Measurements from ENCODE around the gene FAM76A.
"Not testable (repeated sequence)": the region's sequence is repeated elsewhere in the genome, so short reads cannot be mapped to it uniquely, and the experiment has no call there.

The FAM76A gene

DNA sequence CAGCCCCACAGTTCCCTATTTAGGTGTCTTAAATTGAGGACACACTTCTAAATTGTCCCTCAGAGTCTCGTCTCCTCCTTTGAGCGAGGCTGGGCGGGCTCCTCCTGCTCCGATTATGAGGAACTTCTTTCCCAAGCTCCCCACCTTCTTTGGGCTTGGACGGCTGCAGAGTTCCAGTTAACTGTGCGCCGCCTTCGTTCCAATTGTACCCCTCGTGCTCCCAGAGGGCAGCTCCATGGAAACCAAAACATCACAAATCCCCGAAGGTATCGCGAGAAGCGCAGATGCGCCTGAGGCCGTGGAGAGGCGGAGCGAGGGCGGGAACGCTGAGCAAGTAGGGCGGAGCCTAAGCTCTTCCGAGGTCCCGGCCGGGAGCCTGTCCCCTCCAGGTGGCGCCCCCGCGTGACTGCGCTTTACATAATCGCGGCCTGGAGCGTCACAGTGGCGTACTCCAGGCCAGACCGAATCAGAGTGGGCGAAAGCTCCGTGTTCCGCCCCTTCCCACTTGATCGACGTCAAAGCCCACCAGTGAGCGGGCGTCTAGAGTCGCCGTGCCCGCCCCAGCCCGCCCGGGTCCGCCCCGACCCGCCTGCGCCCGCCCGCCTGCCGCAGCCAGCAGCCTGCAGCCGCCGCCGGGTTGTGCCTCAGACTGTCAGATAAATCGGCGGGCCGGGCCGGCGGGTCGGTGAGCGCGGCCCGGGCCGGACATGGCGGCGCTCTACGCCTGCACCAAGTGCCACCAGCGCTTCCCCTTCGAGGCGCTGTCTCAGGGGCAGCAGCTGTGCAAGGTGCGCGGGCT lies at the start of gene FAM76A:
TSS of gene FAM76A (plus strand) at position 588 of the 799 bp plus-strand sequence. CDS start at position 708, 120 bp downstream.
- peak; percentile 99 for DNase-seq (ENCODE audit: low read depth in 3 of 3)

DNA sequence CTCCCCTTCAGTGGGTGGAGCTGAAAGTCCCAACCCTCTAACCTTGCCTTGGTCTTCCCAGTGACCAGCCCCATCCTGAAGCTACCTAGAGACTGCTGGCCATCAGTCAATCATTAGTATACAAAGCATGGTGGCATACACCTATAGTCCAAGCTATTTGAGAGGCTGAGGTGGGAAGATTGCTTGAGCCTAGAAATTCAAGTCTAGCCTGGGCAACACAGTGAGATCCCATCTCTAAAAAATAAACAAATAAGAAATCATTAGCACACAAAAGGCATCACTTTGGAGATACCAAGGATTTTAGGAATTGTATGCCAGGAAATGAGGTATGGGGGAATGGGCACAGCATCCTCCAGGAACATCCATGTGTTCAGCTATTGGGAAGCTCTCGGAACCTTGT lies 49.4 kb upstream of the FAM76A start:
- no peak for DNase-seq (ENCODE audit: low read depth in 3 of 3)

- DNase-seq (ENCODE audit: low read depth in 3 of 3): no peak
These were observed 47.0 kb upstream of the FAM76A start for GRCh38 chr1:27678747-27679146.

DNA sequence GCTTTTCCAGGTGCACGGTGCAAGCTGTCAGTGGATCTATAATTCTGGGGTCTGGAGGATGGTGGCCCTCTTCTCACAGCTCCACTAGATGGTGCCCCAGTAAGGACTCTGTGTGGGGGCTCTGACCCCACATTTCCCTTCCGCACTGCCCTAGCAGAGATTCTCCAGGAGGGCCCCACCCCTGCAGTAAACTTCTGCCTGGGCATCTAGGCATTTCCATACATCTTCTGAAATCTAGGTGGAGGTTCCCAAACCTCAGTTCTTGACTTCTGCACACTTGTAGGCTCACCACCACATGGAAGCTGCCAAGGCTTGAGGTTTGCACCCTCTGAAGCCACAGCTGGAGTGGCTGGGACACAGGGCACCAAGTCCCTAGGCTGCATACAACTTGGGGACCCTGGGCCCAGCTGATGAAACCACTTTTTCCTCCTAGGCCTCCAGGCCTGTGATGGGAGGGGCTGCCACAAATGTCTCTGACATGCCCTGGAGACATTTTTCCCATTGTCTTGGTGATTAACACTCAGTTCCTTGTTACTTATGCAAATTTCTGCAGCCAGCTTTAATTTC lies 45.5 kb upstream of the FAM76A start:
- not testable (repeated sequence) for DNase-seq (ENCODE audit: low read depth in 3 of 3)

DNA sequence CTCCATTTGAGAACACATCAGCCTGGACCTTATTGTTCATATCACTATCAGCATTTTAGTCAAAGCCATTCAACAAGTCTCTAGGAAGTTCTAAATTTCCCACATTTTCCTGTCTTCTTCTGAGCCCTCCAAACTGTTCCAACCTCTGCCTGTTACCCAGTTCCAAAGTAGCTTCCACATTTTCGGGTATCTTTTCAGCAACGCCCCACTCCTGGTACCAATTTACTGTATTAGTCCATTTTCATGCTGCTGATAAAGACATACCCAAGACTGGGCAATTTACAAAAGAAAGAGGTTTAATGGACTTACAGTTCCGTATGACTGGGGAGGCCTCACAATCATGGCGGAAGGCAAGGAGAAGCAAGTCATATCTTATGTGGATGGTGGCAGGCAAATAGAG lies 44.2 kb upstream of the FAM76A start:
- DNase-seq (ENCODE audit: low read depth in 3 of 3): not testable (repeated sequence)

DNA sequence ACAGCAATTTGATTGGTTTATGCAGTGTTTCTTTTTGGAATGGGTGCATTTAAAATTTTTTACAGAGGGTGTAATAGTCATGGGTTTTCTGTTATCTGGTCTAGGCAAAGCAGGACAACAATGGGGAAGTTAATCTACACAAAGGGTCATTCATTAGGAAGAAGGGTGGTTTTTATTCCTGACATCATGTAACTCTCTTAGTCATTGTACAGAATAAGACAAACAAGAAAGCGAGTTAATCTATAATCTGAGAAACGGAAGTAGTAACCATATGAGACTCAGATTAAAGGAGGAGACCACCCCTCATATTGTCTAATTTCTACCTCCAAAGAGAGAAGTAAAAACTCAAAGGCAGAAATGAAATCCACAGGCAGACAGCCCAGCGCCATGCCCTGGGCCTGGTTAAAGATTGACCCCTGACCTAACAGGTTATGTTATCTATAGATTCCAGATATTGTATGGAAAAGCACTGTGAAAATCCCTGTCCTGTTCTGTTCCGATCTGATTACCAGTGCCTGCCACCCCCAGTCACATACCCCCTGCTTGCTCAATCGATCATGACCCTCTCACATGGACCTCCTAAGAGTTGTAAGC lies 43.3 kb upstream of the FAM76A start:
- no peak for DNase-seq (ENCODE audit: low read depth in 3 of 3)

- no peak for DNase-seq (ENCODE audit: low read depth in 3 of 3)
These were observed 41.6 kb upstream of the FAM76A start for GRCh38 chr1:27684176-27684575.

- DNase-seq (ENCODE audit: low read depth in 3 of 3): no peak
These were observed 39.4 kb upstream of the FAM76A start for GRCh38 chr1:27686223-27686990.

- DNase-seq (ENCODE audit: low read depth in 3 of 3): no peak
These were observed 37.9 kb upstream of the FAM76A start for GRCh38 chr1:27687906-27688305.

DNA sequence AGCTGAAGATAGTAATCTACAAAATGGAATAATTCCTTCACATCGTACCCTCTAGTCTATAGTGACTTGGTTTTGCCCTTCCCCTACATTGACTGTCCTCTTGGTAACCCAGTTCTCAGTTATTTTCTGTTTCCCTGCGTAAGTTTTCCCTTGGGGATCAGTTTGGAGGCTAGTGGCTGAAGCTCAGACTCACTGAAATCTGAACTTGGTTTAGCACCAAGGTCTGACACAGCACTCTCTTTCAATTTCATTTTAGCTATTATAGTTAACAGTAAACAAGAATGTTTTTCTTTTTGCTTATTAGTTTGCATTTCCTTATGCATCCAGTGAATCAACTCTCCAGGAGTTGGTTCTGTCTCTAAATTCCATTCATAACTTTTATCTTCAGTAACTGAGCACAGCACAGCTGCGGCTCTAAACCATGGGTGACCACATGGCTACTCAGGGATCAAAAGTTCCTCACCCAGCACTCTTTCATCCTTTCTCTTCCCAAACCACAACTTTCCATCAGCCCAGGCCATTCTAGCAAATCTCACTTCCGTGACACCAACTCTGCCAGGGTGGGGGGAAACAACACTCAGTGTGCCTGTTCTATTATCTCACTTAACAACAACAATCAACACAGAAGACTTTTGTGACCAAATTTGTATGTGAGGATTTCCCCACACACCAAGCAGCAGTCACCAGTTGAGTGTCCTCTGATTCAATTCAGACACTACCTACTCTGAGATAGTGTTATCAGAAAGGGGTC lies 36.2 kb upstream of the FAM76A start:
- DNase-seq (ENCODE audit: low read depth in 3 of 3): no peak

- DNase-seq (ENCODE audit: low read depth in 3 of 3): no peak
These were observed 35.6 kb upstream of the FAM76A start for GRCh38 chr1:27690183-27690582.

DNA sequence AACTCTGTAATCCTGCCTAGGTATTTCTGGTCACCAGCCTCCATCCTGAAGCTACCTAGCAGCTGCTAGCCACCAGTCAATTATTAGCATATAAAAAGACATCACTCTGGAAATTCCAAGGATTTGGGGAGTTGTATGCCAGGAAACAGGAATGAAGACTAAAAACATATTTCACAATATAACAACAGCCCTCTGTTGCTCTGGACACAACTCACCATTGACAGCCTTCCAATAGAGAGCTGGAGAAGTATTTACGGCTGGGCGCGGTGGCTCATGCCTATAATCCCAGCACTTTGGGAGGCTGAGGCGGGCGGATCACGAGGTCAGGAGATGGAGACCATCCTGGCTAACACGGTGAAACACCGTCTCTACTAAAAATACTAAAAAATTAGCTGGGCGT lies 28.9 kb upstream of the FAM76A start:
- DNase-seq (ENCODE audit: low read depth in 3 of 3): not testable (repeated sequence)

DNA sequence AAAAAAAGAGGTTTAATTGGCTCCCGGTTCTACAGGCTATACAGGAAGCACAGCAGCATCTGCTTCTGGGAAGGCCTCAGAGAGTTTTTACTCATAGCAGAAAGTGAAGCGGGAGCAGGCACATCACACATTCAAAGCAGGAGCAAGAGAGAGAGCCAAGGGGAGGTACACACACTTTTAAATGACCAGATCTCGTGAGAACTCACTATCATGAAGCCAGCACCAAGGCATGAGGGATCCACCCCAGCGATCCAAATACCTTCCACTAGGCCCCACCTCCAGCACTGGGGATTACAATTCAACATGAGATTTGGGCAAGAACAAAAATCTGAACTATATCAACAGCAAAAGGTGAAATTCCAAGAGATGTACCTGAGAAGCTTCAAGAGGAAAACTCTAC lies 20.8 kb upstream of the FAM76A start:
- no peak for DNase-seq (ENCODE audit: low read depth in 3 of 3)

GRCh38 chr1:27705545-27705944 lies 20.2 kb upstream of the FAM76A start:
- no peak for DNase-seq (ENCODE audit: low read depth in 3 of 3)

GRCh38 chr1:27710574-27710973 lies 15.2 kb upstream of the FAM76A start:
- no peak for DNase-seq (ENCODE audit: low read depth in 3 of 3)

DNA sequence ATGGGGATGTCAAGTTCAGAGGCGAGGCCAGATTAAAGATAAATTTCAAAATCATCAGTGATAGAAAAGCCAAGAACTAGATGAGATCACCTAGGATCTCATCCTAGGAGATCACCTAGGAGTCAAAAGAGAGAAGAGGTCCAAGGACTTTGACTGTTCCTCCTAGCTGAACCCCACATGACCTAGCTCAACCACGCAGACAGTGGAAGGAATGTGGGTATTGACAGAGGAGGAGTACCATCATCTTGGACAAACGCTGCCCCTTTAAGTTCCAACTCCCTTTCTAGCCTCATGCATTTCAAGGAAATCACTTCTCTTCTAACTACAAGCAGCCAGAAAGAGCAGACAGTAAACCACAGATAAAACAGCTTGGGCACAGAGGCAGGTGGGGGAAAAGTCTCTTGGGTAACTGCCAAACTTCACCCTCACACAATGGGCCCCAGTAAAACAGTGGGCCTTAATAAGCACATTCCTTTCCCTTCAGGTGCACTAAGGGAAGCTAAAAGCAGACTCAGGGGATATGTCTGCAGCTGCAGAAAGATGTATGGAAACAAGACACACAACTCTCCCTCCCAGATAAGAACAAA lies 12.5 kb upstream of the FAM76A start:
- DNase-seq (ENCODE audit: low read depth in 3 of 3): no peak

DNA sequence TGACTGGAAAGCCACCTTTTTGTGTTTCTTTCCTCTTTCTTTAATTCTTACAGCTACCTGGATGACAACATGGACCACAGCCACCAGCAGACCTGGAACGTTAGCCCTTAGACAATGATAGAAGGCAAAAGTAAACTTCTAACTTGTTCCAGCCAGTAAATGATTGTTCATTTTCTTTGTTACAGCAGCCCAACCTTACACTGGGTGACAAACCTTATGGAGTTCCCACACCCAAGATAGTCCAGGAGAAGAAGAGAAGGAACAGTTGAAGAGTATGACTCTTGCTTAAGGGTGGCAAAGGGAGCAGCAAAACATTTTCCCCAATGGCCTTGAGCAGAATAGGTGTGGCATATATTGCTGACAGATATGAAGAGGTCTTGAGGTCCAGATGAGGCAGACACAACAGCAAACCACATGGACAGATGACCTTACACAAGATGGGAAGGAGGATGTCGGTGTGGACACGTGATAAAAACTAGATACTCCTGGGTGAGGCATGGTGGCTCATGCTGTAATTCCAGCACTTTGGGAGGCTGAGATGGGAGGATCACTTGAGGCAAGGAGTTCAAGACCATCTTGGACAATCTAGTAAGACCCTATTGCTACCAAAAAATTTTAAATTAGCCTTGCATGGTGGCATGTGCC lies 11.8 kb upstream of the FAM76A start:
- no peak for DNase-seq (ENCODE audit: low read depth in 3 of 3)

DNA sequence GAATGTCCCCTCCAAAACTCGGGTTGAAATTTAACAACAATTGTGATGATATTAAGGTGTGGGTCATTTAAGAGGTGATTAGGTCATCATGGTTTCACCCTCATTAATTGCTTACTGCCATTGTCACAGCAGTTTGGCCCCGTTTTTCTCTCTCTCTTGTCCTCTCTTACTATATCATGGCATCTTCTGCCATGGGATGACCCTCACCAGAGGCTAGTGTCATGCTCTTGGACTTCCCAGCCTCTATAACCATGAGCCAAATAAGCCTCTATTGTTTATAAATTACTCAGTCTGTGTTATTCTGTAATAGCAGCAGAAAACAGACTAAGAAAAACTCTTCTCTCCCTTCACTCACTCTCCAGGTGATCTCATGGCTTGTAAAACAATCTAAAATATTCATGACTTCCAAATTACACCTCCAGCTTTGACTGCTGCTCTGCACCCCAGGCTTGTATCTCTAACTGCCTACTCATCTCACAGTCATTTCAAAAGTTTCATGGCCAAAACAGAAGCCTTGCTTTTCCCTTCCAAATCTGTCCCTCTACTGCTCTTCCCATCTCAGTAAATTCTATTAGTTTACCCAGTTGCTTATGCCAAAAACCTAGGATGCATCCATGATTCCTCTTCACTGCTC lies 9.4 kb upstream of the FAM76A start:
- no peak for DNase-seq (ENCODE audit: low read depth in 3 of 3)

GRCh38 chr1:27719286-27720251 lies 6.2 kb upstream of the FAM76A start:
- no peak for DNase-seq (ENCODE audit: low read depth in 3 of 3)

All from stimulated activated CD4-positive, alpha-beta T cell treated with anti-CD3 and anti-CD28 coated beads, TNF-alpha, amount 100 ng/mL, for 4 hours (primary cell).